ENCODE data around the gene ADARB2. TPM values are rescaled to one million over a fixed set of nuclear protein-coding genes. Genes with fewer than 3 reads are reported as not detected.

ADARB2 gene
- total and polyA plus RNA-seq, 3 experiments from 2014 or later: not detected

DNA sequence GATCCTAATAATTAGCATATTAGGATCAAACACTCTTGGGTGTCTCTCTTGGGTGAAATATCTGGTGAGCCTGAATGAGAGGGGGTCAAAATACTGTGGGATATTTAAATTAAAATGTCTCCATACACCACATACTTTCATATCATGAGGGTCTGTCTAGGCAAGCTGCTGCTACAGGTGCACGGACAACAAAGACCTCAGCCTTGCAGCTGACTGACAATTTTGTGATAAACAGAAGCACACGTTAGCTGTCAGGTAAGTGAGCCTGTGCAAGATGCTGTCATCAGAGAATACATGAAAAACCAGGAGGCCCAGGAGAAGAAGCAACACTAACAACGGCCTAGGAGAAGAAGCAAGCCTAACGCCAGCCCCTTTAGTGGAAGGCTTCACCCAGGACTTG, 247.5 kb downstream of the ADARB2 start:
- H3K36me3 ChIP-seq (ENCODE audit: insufficient read depth, low read length): no peaks in the 10 kb centered on the region
- H3K36me3 Mint-ChIP-seq: no peaks in the 10 kb centered on the region
- no peak overlapping the region for H3K4me3 ChIP-seq (ENCODE audit: low read length)
- no peak overlapping the region for H3K4me3 Mint-ChIP-seq
- H3K27ac Mint-ChIP-seq: no peak overlapping the region
- H3K9me3 Mint-ChIP-seq: no peaks in the 10 kb centered on the region
- DNase-seq: no peak
- ChIA-PET POLR2A (no interaction called here), CTCF (no interaction called here)
- H3K27me3 ChIP-seq (ENCODE audit: insufficient read depth, low read length, poor library complexity, severe bottlenecking): no peaks in the 10 kb centered on the region
- no peaks in the 10 kb centered on the region for H3K4me1 ChIP-seq (ENCODE audit: insufficient read depth, low read length)
- peaks cover 2 to 5% of the 10 kb centered on the region in 2 donors for H3K27me3 Mint-ChIP-seq
- no peak overlapping the region for H3K27ac ChIP-seq (ENCODE audit: low read depth, low read length)
- H3K4me1 Mint-ChIP-seq: no peaks in the 10 kb centered on the region
- H3K9me3 ChIP-seq (ENCODE audit: low read length): no peaks in the 10 kb centered on the region

- H3K4me3 ChIP-seq (ENCODE audit: low read length): no peak overlapping the region
- Mint-ChIP-seq H3K27ac (no peak overlapping the region), H3K4me1 (no peaks in the 10 kb centered on the region), H3K9me3 (no peaks in the 10 kb centered on the region), H3K27me3 (peaks cover 2 to 5% of the 10 kb centered on the region in 2 donors), H3K36me3 (no peaks in the 10 kb centered on the region), H3K4me3 (no peak overlapping the region)
- H3K4me1 ChIP-seq (ENCODE audit: insufficient read depth, low read length): no peaks in the 10 kb centered on the region
- no peaks in the 10 kb centered on the region for H3K36me3 ChIP-seq (ENCODE audit: insufficient read depth, low read length)
- no peaks in the 10 kb centered on the region for H3K9me3 ChIP-seq (ENCODE audit: low read length)
- POLR2A ChIA-PET: no interaction called here
- H3K27me3 ChIP-seq (ENCODE audit: insufficient read depth, low read length, poor library complexity, severe bottlenecking): no peaks in the 10 kb centered on the region
- DNase-seq: no peak
- no peak overlapping the region for H3K27ac ChIP-seq (ENCODE audit: low read depth, low read length)
- CTCF ChIA-PET: no interaction called here
Observed at GRCh38 chr10:1488970-1489548, 248.3 kb downstream of the ADARB2 start.

DNA sequence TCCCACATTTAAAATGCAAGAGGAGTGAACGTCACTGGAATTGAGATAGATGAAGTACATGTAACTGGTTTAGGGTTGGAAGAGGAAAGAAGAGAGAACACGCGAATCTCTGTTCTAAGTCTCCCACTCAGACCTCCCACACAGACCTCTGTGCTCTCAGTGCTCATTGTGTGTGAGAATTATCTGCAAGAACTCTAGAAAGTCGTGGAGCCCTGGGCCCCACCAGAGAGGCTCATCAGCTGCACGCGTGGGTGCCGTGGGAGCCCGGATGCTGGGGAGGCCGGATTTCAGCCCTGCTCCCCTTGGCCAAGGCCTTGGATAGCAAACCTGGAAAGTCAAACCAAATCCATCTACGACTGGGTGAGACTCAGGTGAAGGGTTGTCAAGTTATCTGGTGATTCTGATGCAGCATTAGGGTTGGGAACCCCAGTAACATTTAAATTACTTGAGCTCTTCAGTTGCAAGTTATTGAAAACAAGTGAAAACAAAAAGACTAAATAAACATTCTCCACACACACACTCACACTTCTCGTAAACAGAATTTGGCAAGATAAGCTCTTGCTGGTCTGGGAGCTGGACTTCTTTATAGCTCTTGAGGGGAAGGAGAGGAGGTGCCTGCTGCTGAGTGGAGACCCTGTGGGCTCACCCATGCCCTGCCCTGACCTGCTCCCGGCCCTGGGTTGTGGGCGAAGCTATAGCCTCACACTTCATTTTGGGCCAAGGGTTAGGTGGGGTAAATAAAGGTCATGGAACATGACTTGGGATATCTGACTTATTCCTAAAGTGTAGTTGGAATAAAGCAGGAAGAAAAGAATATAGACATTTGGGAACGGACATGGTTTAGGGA, 250.3 kb downstream of the ADARB2 start:
- H3K27me3 ChIP-seq (ENCODE audit: insufficient read depth, low read length, poor library complexity, severe bottlenecking): no peaks in the 10 kb centered on the region
- H3K4me3 Mint-ChIP-seq: no peak overlapping the region
- H3K4me1 ChIP-seq (ENCODE audit: insufficient read depth, low read length): no peaks in the 10 kb centered on the region
- ChIA-PET POLR2A (no interaction called here), CTCF (no interaction called here)
- H3K27ac Mint-ChIP-seq: no peak overlapping the region
- H3K9me3 ChIP-seq (ENCODE audit: low read length): no peaks in the 10 kb centered on the region
- H3K27ac ChIP-seq (ENCODE audit: low read depth, low read length): no peak overlapping the region
- no peaks in the 10 kb centered on the region for H3K9me3 Mint-ChIP-seq
- H3K36me3 ChIP-seq (ENCODE audit: insufficient read depth, low read length): no peaks in the 10 kb centered on the region
- DNase-seq: no peak
- H3K36me3 Mint-ChIP-seq: no peaks in the 10 kb centered on the region
- peaks cover 0 to 3% of the 10 kb centered on the region in 2 donors for H3K27me3 Mint-ChIP-seq
- no peak overlapping the region for H3K4me3 ChIP-seq (ENCODE audit: low read length)
- no peaks in the 10 kb centered on the region for H3K4me1 Mint-ChIP-seq

GRCh38 chr10:1485357-1485756, 252.0 kb downstream of the ADARB2 start:
- CTCF ChIA-PET: no interaction called here
- POLR2A ChIA-PET: no interaction called here

DNA sequence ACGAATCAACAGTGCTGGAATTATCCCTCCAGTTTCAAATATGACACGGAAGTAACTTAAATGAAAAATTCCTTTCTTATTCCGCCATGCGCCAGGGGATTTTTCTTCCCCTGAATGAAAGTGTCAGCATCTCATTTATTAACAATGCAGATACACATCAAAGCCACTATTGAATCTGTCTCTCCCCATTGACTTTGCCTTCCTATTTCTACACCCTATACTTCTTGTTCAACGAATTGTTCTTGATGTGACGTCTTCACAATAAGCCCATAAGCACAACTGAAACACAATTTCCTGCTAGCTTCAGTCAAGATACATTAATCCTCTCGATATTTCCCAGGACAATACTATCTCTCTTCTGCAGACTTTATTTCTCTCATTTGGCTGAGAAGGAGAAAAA, 253.5 kb downstream of the ADARB2 start:
- no peaks in the 10 kb centered on the region for H3K9me3 ChIP-seq (ENCODE audit: low read length)
- CTCF ChIA-PET: interaction anchor here (0.5 kb wide), 1 partner anchor 1357 kb away, joined by 3 read pairs; no protein-coding TSS in a partner anchor
- peak overlapping the region in 1 of 8 donors; percentile 8 for H3K27ac Mint-ChIP-seq

More at GRCh38 chr10:1485357-1485756, 252.0 kb downstream of the ADARB2 start:
- H3K4me3 ChIP-seq (ENCODE audit: low read length): no peak overlapping the region
- no peak for DNase-seq
- Mint-ChIP-seq H3K9me3 (no peaks in the 10 kb centered on the region), H3K36me3 (no peaks in the 10 kb centered on the region), H3K4me1 (no peaks in the 10 kb centered on the region), H3K27ac (no peak overlapping the region), H3K27me3 (peaks cover 0 to 2% of the 10 kb centered on the region in 2 donors), H3K4me3 (no peak overlapping the region)
- H3K27me3 ChIP-seq (ENCODE audit: insufficient read depth, low read length, poor library complexity, severe bottlenecking): no peaks in the 10 kb centered on the region
- no peaks in the 10 kb centered on the region for H3K4me1 ChIP-seq (ENCODE audit: insufficient read depth, low read length)
- H3K27ac ChIP-seq (ENCODE audit: low read depth, low read length): no peak overlapping the region
- no peaks in the 10 kb centered on the region for H3K36me3 ChIP-seq (ENCODE audit: insufficient read depth, low read length)
- no peaks in the 10 kb centered on the region for H3K9me3 ChIP-seq (ENCODE audit: low read length)

DNA sequence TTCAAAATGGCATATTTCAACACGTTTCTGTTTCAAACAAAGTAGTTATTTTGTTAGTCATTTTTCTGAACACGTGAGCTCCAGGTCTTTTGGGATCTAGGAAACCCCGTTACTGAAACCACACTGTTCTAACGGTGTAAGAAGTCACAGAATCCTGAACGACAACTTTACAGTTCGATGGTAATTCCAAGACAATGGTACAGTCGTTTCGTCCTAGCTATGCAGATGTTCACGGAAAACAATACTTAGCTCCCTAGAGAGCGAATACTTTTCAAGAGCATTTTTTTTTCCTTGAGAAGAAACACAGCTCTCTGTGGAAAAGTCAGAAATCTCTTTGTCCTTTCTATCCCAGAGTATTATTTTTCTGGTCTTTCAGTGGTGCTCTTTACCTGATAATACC, 254.1 kb downstream of the ADARB2 start:
- no peaks in the 10 kb centered on the region for H3K4me1 ChIP-seq (ENCODE audit: insufficient read depth, low read length)
- peaks cover 0 to 12% of the 10 kb centered on the region in 2 donors for H3K27me3 Mint-ChIP-seq
- H3K27ac ChIP-seq (ENCODE audit: low read depth, low read length): no peak overlapping the region
- no peak overlapping the region for H3K4me3 Mint-ChIP-seq
- H3K36me3 ChIP-seq (ENCODE audit: insufficient read depth, low read length): no peaks in the 10 kb centered on the region
- H3K27me3 ChIP-seq (ENCODE audit: insufficient read depth, low read length, poor library complexity, severe bottlenecking): no peaks in the 10 kb centered on the region
- H3K27ac Mint-ChIP-seq: no peak overlapping the region
- no peaks in the 10 kb centered on the region for H3K36me3 Mint-ChIP-seq
- no peaks in the 10 kb centered on the region for H3K9me3 Mint-ChIP-seq
- H3K4me1 Mint-ChIP-seq: no peaks in the 10 kb centered on the region
- no peak for DNase-seq
- H3K9me3 ChIP-seq (ENCODE audit: low read length): no peaks in the 10 kb centered on the region
- ChIA-PET POLR2A (no interaction called here), CTCF (interaction anchor here (0.5 kb wide), 1 partner anchor 1357 kb away, joined by 3 read pairs; no protein-coding TSS in a partner anchor)
- H3K4me3 ChIP-seq (ENCODE audit: low read length): no peak overlapping the region

More for the DNA sequence above, 253.5 kb downstream of the ADARB2 start:
- Mint-ChIP-seq H3K4me3 (no peak overlapping the region), H3K36me3 (no peaks in the 10 kb centered on the region), H3K27me3 (peaks cover 0 to 10% of the 10 kb centered on the region in 2 donors), H3K4me1 (no peaks in the 10 kb centered on the region), H3K9me3 (no peaks in the 10 kb centered on the region)
- POLR2A ChIA-PET: no interaction called here
- H3K27me3 ChIP-seq (ENCODE audit: insufficient read depth, low read length, poor library complexity, severe bottlenecking): no peaks in the 10 kb centered on the region
- no peak for DNase-seq
- no peak overlapping the region for H3K27ac ChIP-seq (ENCODE audit: low read depth, low read length)
- H3K4me1 ChIP-seq (ENCODE audit: insufficient read depth, low read length): no peaks in the 10 kb centered on the region
- H3K36me3 ChIP-seq (ENCODE audit: insufficient read depth, low read length): no peaks in the 10 kb centered on the region
- H3K4me3 ChIP-seq (ENCODE audit: low read length): no peak overlapping the region

- H3K27ac ChIP-seq (ENCODE audit: low read depth, low read length): no peak overlapping the region
- H3K27me3 ChIP-seq (ENCODE audit: insufficient read depth, low read length, poor library complexity, severe bottlenecking): no peaks in the 10 kb centered on the region
- DNase-seq: no peak
- no peaks in the 10 kb centered on the region for H3K9me3 Mint-ChIP-seq
- no peaks in the 10 kb centered on the region for H3K4me1 Mint-ChIP-seq
- H3K27me3 Mint-ChIP-seq: peaks cover 8 to 13% of the 10 kb centered on the region in 2 donors
- CTCF ChIA-PET: no interaction called here
- POLR2A ChIA-PET: no interaction called here
- no peaks in the 10 kb centered on the region for H3K36me3 ChIP-seq (ENCODE audit: insufficient read depth, low read length)
- no peak overlapping the region for H3K4me3 Mint-ChIP-seq
- no peaks in the 10 kb centered on the region for H3K36me3 Mint-ChIP-seq
- H3K27ac Mint-ChIP-seq: no peak overlapping the region
- H3K9me3 ChIP-seq (ENCODE audit: low read length): no peaks in the 10 kb centered on the region
- H3K4me1 ChIP-seq (ENCODE audit: insufficient read depth, low read length): no peaks in the 10 kb centered on the region
- H3K4me3 ChIP-seq (ENCODE audit: low read length): no peak overlapping the region
Observed at GRCh38 chr10:1477578-1477977, 259.7 kb downstream of the ADARB2 start.

- Histone ChIP-seq H3K4me1 (ENCODE audit: insufficient read depth, low read length) (no peaks in the 10 kb centered on the region), H3K4me3 (ENCODE audit: low read length) (no peak overlapping the region), H3K27ac (ENCODE audit: low read depth, low read length) (no peak overlapping the region), H3K9me3 (ENCODE audit: low read length) (no peaks in the 10 kb centered on the region), H3K36me3 (ENCODE audit: insufficient read depth, low read length) (no peaks in the 10 kb centered on the region), H3K27me3 (ENCODE audit: insufficient read depth, low read length, poor library complexity, severe bottlenecking) (no peaks in the 10 kb centered on the region)
- Mint-ChIP-seq H3K36me3 (no peaks in the 10 kb centered on the region), H3K27me3 (peaks cover 8 to 16% of the 10 kb centered on the region in 2 donors), H3K4me3 (no peak overlapping the region), H3K4me1 (no peaks in the 10 kb centered on the region), H3K9me3 (no peaks in the 10 kb centered on the region), H3K27ac (no peak overlapping the region)
- POLR2A ChIA-PET: no interaction called here
- no peak for DNase-seq
- CTCF ChIA-PET: no interaction called here
Observed at GRCh38 chr10:1476455-1476803, 260.9 kb downstream of the ADARB2 start.
